Measurements from ENCODE around the gene OR7C1.

DNA sequence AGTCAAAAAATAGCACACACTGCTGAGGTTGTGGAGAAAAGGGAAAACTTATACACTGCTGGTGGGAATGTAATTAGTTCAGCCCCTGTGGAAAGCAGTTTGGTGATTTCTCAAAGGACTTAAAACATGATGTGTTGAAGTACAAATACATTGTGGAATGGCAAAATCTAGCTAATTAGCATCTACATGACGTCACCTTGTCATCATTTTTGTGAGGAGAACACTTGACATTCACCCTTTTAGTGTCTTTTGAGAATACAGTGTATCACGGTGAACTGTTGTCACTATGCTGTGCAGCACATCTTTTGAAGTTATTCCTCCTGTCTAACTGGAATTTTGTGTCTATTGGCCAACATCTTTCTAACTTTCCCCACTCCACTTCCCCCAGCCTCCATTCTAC, 8.2 kb upstream of the OR7C1 start:
- TF ChIP-seq, protein P1, sequence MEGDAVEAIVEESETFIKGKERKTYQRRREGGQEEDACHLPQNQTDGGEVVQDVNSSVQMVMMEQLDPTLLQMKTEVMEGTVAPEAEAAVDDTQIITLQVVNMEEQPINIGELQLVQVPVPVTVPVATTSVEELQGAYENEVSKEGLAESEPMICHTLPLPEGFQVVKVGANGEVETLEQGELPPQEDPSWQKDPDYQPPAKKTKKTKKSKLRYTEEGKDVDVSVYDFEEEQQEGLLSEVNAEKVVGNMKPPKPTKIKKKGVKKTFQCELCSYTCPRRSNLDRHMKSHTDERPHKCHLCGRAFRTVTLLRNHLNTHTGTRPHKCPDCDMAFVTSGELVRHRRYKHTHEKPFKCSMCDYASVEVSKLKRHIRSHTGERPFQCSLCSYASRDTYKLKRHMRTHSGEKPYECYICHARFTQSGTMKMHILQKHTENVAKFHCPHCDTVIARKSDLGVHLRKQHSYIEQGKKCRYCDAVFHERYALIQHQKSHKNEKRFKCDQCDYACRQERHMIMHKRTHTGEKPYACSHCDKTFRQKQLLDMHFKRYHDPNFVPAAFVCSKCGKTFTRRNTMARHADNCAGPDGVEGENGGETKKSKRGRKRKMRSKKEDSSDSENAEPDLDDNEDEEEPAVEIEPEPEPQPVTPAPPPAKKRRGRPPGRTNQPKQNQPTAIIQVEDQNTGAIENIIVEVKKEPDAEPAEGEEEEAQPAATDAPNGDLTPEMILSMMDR (IDR thresholded peaks at IDR 0.05): no peak
- TF ChIP-seq POLR2A (IDR thresholded peaks at IDR 0.05): no peak

Measured in testis (tissue), 2 donors.